ENCODE results near the gene CCDC91. TPM values are rescaled to one million over a fixed set of nuclear protein-coding genes. Genes with fewer than 3 reads are reported as not detected.

CCDC91 gene
- total and polyA plus RNA-seq, 2 of the 4 experiments (the other 2 are of a cell fraction), result 8.6 to 14.7 TPM

GRCh38 chr12:28184375-28184774 is 5.9 kb upstream of the CCDC91 start:
- H3K14ac ChIP-seq (replicated peaks; ENCODE audit: low read depth, low read length), result no peak overlapping the region
- no peaks in the 10 kb centered on the region for H3K79me1 ChIP-seq (ENCODE audit: low read depth in 1 of 2, low read length in 2 of 2)
- H3K23ac ChIP-seq (ENCODE audit: low read depth, low read length), result no peak overlapping the region
- no peak overlapping the region for H2BK15ac ChIP-seq (ENCODE audit: low read depth, low read length)
- BruUV-seq (replicated peaks), result no TSS peak
- ChIA-PET CTCF (no interaction called here), POLR2A (ENCODE audit: unreplicated experiment) (no interaction called here)
- no peaks in the 10 kb centered on the region for H3K9me3 ChIP-seq (ENCODE audit: control insufficient read depth, insufficient read depth, low read length)
- H3K36me3 ChIP-seq (ENCODE audit: control insufficient read depth, insufficient read depth, low read length), result no peaks in the 10 kb centered on the region
- no peak overlapping the region for H3K4me2 ChIP-seq (ENCODE audit: low read depth, low read length)
- H2BK20ac ChIP-seq (ENCODE audit: low read depth, low read length), result no peak overlapping the region
- ATAC-seq (ENCODE audit: low read depth) (no peak), DNase-seq (no peak)
- no peaks in the 10 kb centered on the region for H3K4me1 ChIP-seq (ENCODE audit: control insufficient read depth, insufficient read depth, low read length)
- no peak overlapping the region for H2AK9ac ChIP-seq (replicated peaks; ENCODE audit: low read depth, low read length, poor library complexity)
- TF ChIP-seq POLR2A (IDR thresholded peaks at IDR 0.05; ENCODE audit: low read depth, low read length), result no peak
- no peak for TF ChIP-seq MAZ (IDR thresholded peaks at IDR 0.05; ENCODE audit: borderline replicate concordance, low read depth, low read length)
- no peak for TF ChIP-seq BHLHE40 (IDR thresholded peaks at IDR 0.05; ENCODE audit: low read depth, low read length)
- no peak for TF ChIP-seq SMC3 (IDR thresholded peaks at IDR 0.05; ENCODE audit: low read depth, low read length)
- TF ChIP-seq CEBPB (IDR thresholded peaks at IDR 0.05; ENCODE audit: low read depth, low read length), result no peak
- no peak for TF ChIP-seq RCOR1 (IDR thresholded peaks at IDR 0.05; ENCODE audit: insufficient replicate concordance, low read length)
- no peak for TF ChIP-seq MAFK (IDR thresholded peaks at IDR 0.05; ENCODE audit: low read depth, low read length)
- TF ChIP-seq RAD21 (IDR thresholded peaks at IDR 0.05; ENCODE audit: low read length), result no peak
- TF ChIP-seq ELK1 (IDR thresholded peaks at IDR 0.05; ENCODE audit: borderline replicate concordance, low read depth, low read length), result no peak
- H3K4ac ChIP-seq (ENCODE audit: low read depth, low read length), result no peak overlapping the region
- H3K56ac ChIP-seq (ENCODE audit: extremely low read depth, insufficient read depth, low read length), result no peak overlapping the region
- WGBS, 2 experiments (ENCODE audit: extremely low coverage in 2 of 2, insufficient read length in 1 of 2), result 60% methylated on average over 1 of the region's 1 CpG; no CpG with 5 or more reads in 1 of the 2 experiments
- H2AFZ ChIP-seq (replicated peaks; ENCODE audit: low read length, poor library complexity), result no peak overlapping the region
- H3K9ac ChIP-seq (ENCODE audit: low read depth, low read length), result no peak overlapping the region
- H4K8ac ChIP-seq (ENCODE audit: low read depth in 2 of 2, low read length in 2 of 2), result no peak overlapping the region
- H3K9me1 ChIP-seq (ENCODE audit: insufficient read depth, low read length), result no peaks in the 10 kb centered on the region
- no peak overlapping the region for H4K91ac ChIP-seq (ENCODE audit: insufficient read depth, low read depth, low read length)
- H4K20me1 ChIP-seq (ENCODE audit: insufficient read depth, low read length), result no peaks in the 10 kb centered on the region
- no peak overlapping the region for H2AK5ac ChIP-seq (ENCODE audit: low read depth, low read length)
- H3K4me3 ChIP-seq (ENCODE audit: insufficient read depth, low read depth, low read length), result no peak overlapping the region
- dilution Hi-C loops (cut with HindIII; ENCODE audit: low sequenced_read_pairs, unreplicated experiment), result no loop called here
- H4K5ac ChIP-seq (ENCODE audit: low read depth, low read length), result no peak overlapping the region
- no peak overlapping the region for H3K18ac ChIP-seq (ENCODE audit: low read depth, low read length)
- in situ Hi-C loops (cut with MboI; ENCODE audit: low sequenced_read_pairs), result no loop called here
- H2BK120ac ChIP-seq (ENCODE audit: low read depth, low read length), result no peak overlapping the region
- no peak overlapping the region for H3K27ac ChIP-seq (ENCODE audit: insufficient read depth, low read length)
- H3K27me3 ChIP-seq (ENCODE audit: control insufficient read depth, insufficient read depth, low read length), result no peaks in the 10 kb centered on the region
- intact Hi-C loops (cut with micrococcal nuclease), result no loop called here
- H2BK5ac ChIP-seq (ENCODE audit: low read depth, low read length, poor library complexity, severe bottlenecking), result no peak overlapping the region

All from IMR-90 (cell line).